ENCODE results near the gene WDR17. TPM values are rescaled to one million over a fixed set of nuclear protein-coding genes. Genes with fewer than 3 reads are reported as not detected.

The WDR17 gene
- total RNA-seq, 4 donors from 2014 or later: 0.13 to 0.58 (median 0.32) TPM; not detected in 1

DNA sequence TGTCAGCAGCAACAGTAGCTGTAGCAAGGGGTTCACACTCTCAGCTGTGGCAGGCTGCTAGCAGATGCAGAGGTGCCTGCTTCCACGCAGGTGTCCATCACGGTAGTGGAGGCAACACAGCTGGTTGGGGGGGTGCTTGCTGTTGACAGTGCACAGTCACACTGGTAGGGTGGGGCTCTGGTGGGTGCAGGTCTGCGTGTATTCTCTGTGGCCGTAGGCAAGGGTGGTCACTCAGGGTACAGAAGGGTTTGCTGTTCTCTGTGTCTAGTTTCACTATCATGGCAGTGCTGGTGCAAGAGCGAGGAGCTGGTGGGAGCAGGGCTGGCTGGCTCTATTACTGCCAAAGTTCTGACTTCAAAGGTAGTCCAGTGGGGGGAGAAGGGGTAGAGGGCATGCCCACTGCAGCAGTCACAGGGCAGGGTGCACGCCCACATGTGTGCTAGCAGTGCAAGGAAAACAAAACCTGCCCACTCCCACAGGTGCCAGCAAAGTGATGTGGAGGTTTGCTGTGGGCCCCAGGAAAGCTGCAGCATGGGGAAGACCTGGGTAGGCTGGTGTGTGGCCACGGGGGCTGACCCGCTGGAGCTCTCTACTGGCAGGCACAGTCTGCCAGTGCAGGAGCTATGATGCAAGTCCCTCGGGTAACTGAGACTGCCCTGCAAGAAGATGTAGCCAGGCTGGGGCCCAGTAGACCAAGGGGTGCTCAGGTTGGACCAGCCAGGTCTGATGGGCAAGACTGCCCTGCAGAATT is 21.6 kb upstream of the WDR17 start:
- DNase-seq (ENCODE audit: low spot score in 2 of 2): no peak
- 65 to 68% methylated on average over 9 of the region's 9 CpGs for WGBS, 2 donors
- no peak overlapping the region for H3K4me3 ChIP-seq (ENCODE audit: low read depth, poor library complexity, severe bottlenecking)
- TF ChIP-seq POLR2A (IDR thresholded peaks at IDR 0.05): no peak
- TF ChIP-seq, protein P1, sequence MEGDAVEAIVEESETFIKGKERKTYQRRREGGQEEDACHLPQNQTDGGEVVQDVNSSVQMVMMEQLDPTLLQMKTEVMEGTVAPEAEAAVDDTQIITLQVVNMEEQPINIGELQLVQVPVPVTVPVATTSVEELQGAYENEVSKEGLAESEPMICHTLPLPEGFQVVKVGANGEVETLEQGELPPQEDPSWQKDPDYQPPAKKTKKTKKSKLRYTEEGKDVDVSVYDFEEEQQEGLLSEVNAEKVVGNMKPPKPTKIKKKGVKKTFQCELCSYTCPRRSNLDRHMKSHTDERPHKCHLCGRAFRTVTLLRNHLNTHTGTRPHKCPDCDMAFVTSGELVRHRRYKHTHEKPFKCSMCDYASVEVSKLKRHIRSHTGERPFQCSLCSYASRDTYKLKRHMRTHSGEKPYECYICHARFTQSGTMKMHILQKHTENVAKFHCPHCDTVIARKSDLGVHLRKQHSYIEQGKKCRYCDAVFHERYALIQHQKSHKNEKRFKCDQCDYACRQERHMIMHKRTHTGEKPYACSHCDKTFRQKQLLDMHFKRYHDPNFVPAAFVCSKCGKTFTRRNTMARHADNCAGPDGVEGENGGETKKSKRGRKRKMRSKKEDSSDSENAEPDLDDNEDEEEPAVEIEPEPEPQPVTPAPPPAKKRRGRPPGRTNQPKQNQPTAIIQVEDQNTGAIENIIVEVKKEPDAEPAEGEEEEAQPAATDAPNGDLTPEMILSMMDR (IDR thresholded peaks at IDR 0.05): no peak
- intact Hi-C loops (cut with DNase I; ENCODE audit: low total_unique reads): no loop called here

DNA sequence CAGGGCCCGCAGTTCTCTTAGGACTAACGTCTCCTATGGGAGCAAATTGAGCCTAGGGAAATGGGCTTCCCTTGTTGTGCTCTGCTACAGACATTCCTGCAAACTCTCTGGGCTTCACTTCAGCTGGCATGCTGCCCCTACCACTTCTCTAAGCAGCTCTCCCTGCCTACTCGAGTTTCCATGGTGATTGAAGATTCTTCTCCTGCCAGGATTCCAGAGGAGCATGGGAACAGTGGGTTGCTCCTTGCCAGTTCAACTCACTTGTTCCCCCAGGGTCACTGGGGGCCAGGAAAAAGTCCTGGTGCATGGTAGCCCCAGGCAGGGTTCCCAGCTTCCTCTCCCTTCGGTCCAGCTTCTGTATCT is 21.1 kb upstream of the WDR17 start:
- 40 to 60% methylated on average over 4 of the region's 4 CpGs for WGBS, 2 donors
- TF ChIP-seq, protein P1 (IDR thresholded peaks at IDR 0.05): no peak
- TF ChIP-seq POLR2A (IDR thresholded peaks at IDR 0.05): no peak
- DNase-seq (ENCODE audit: low spot score in 2 of 2): no peak
- no peak overlapping the region for H3K4me3 ChIP-seq (ENCODE audit: low read depth, poor library complexity, severe bottlenecking)
- intact Hi-C loops (cut with DNase I; ENCODE audit: low total_unique reads): no loop called here

DNA sequence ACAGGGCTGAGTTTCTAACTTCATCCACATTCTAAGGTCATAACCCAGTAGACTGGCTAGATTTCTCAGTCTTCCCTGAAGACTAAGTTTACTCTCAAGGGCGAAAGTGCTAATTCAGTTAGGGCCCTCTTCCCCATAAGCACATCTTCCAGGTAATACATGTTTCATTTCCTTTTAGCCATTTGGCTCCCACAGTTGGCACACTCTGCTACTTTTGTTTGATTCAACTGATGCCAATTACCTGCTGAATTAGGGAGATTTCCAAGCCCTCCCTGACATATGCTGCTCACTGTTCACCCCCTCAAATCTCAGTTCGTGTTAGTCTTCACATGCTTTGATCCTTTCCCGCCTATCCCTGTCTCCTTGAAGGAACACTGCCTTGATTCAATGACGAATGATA is 17.0 kb upstream of the WDR17 start:
- no peak for TF ChIP-seq POLR2A (IDR thresholded peaks at IDR 0.05)
- TF ChIP-seq, protein P1 (IDR thresholded peaks at IDR 0.05): no peak
- no peak overlapping the region for H3K4me3 ChIP-seq (ENCODE audit: low read depth, poor library complexity, severe bottlenecking)
- DNase-seq (ENCODE audit: low spot score in 2 of 2): no peak
- intact Hi-C loops (cut with DNase I; ENCODE audit: low total_unique reads): no loop called here
- WGBS, 2 donors: 38 to 61% methylated on average over 4 of the region's 4 CpGs

DNA sequence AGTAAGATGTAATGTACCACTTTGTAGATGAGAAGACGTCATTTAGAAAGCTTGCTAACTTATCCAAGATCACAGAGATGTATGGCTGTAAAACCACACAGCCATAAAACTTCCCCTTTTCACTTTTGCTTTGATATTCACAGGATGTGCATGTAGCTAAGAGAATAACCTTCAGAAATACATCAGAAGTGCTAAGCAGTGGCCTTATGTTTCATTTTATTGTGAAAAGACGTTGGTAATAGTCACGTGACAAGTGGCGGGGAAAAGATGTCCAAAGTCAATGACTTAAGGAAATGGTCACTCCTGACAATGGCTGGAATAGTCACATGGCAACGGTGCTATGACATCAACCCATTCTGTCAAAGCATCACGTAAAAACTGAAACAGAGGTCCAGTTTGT is 12.9 kb upstream of the WDR17 start:
- no peak for DNase-seq (ENCODE audit: low spot score in 2 of 2)
- intact Hi-C loops (cut with DNase I; ENCODE audit: low total_unique reads): no loop called here
- TF ChIP-seq, protein P1 (IDR thresholded peaks at IDR 0.05): no peak
- TF ChIP-seq POLR2A (IDR thresholded peaks at IDR 0.05): no peak
- no peak overlapping the region for H3K4me3 ChIP-seq (ENCODE audit: low read depth, poor library complexity, severe bottlenecking)
- 69 to 74% methylated on average over 6 of the region's 6 CpGs for WGBS, 2 donors

DNA sequence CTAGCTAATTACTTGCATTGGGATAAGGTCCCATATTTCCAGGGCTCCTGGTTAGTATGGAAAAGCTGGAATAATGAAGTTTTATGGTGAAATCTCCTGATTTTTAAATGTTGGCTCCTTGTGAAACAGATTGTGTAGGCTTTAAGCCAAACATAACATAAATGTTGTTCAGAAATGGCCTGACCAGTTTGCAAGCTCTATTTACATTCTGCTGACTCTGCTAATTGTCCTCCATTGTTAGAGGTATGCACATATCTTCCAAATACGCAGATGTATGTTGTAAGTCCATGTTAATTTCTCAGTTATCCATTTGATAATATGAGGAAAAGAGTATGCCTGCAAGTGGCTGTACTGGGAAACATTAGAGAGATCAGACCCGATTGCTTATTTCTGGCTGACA is 11.9 kb upstream of the WDR17 start:
- TF ChIP-seq, protein P1 (IDR thresholded peaks at IDR 0.05): no peak
- no peak for TF ChIP-seq POLR2A (IDR thresholded peaks at IDR 0.05)
- no peak overlapping the region for H3K4me3 ChIP-seq (ENCODE audit: low read depth, poor library complexity, severe bottlenecking)
- WGBS, 2 donors: 85 to 88% methylated on average over 2 of the region's 2 CpGs
- intact Hi-C loops (cut with DNase I; ENCODE audit: low total_unique reads): no loop called here
- DNase-seq (ENCODE audit: low spot score in 2 of 2): no peak

DNA sequence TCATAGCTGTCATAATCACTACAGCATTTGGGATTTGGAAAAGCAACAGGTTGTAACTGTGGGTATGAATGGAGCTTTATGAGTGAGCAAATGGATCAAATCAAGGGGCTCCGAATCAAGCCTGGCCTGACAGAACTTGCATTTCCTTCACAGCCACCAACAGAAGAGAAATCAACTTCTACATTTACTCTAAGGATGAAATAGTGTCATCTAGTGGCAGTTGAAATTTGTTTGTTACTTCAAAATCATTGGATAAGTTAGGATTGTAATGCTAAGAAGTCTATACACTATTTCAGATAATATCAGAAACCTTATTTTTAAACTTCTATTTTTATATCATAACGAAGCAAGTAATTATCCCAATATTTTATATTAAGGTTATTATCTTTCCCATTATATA is 10.7 kb upstream of the WDR17 start:
- WGBS, 2 donors: 26 to 53% methylated on average over 2 of the region's 2 CpGs
- intact Hi-C loops (cut with DNase I; ENCODE audit: low total_unique reads): no loop called here
- DNase-seq (ENCODE audit: low spot score in 2 of 2): no peak
- TF ChIP-seq, protein P1 (IDR thresholded peaks at IDR 0.05): no peak
- TF ChIP-seq POLR2A (IDR thresholded peaks at IDR 0.05): no peak
- no peak overlapping the region for H3K4me3 ChIP-seq (ENCODE audit: low read depth, poor library complexity, severe bottlenecking)
